K562 (cell line): ENCODE data around the gene CRAT. TPM values are rescaled to one million over a fixed set of nuclear protein-coding genes. Genes with fewer than 3 reads are reported as not detected.
A peak's percentile ranks its signal among the peaks of the same experiment; 100 is the strongest.

Experiments used
- ARID4B ChIP-seq: sonication (generic); formaldehyde crosslinking; IDR thresholded peaks from 2 replicates; pipeline ENCODE4 v1.8.0; 2022; ENCODE audit warnings: mild to moderate bottlenecking, missing genetic modification reagents
- DACH1 ChIP-seq: fragments of 450-650 bp; IDR thresholded peaks from 2 replicates; pipeline ENCODE4 v1.6.1; 2018; ENCODE audit not compliant: partially characterized antibody
- ETV5 ChIP-seq: sonication (generic); formaldehyde crosslinking; IDR thresholded peaks from 2 replicates; pipeline ENCODE4 v1.4.0; 2020; ENCODE audit warnings: low read depth, mild to moderate bottlenecking, missing genetic modification reagents
- HNRNPK ChIP-seq: fragments of 200-400 bp; formaldehyde crosslinking; IDR thresholded peaks from one replicate; pipeline ENCODE4 v1.6.1; 2018; ENCODE audit warnings: mild to moderate bottlenecking, low read depth, low read length; ENCODE audit not compliant: poor library complexity, severe bottlenecking
- HOXB6 ChIP-seq: fragments of 250-450 bp; sonication (Bioruptor Pico); IDR thresholded peaks from 2 replicates; pipeline ENCODE4 v1.5.1; 2022; ENCODE audit warnings: mild to moderate bottlenecking, borderline replicate concordance
- MYC ChIP-seq, 2 experiments: fragments of 250-450 bp in 1 of 2; sonication (Bioruptor Pico) in 1 of 2; IDR thresholded peaks; 2 replicates each; pipeline versions ENCODE4 v1.5.1 to v1.6.1; 2012 to 2021; ENCODE audit warnings: low read depth in 2 of 2, borderline replicate concordance in 1 of 2, improper control_type of control experiment in 1 of 2, low read length in 1 of 2, mild to moderate bottlenecking in 1 of 2, moderate library complexity in 1 of 2
- NR4A1 ChIP-seq, 2 experiments: fragments of 250-450 bp in 1 of 2; fragments of 450-650 bp in 1 of 2; sonication (Bioruptor Pico) in 1 of 2; IDR thresholded peaks; 2 replicates each; pipeline versions ENCODE4 v1.4.0 to v1.6.1; 2016 to 2020; ENCODE audit warnings: mild to moderate bottlenecking in 2 of 2, missing compliant biosample characterization in 1 of 2, missing genetic modification characterization in 1 of 2, moderate library complexity in 1 of 2
- POLR2A ChIP-seq: fragments of 450-650 bp; conservative IDR thresholded peaks from 2 replicates; pipeline ENCODE4 v1.6.1; 2016
- POLR2B ChIP-seq: fragments of 450-650 bp; IDR thresholded peaks from 2 replicates; pipeline ENCODE4 v1.6.1; 2018; ENCODE audit warnings: low read depth; ENCODE audit not compliant: partially characterized antibody
- RNF2 ChIP-seq: sonication (generic); IDR thresholded peaks from 2 replicates; pipeline ENCODE4 v1.6.1; 2016
- TAL1 ChIP-seq: fragments of 450-650 bp; IDR thresholded peaks from 2 replicates; pipeline ENCODE4 v1.6.1; 2016; ENCODE audit warnings: mild to moderate bottlenecking
- UBTF ChIP-seq, 2 experiments: IDR thresholded peaks; 2 replicates each; pipeline ENCODE4 v1.6.1; 2012; ENCODE audit warnings: improper control_type of control experiment in 2 of 2, low read depth in 2 of 2, low read length in 2 of 2, borderline replicate concordance in 1 of 2
- ZNF282 ChIP-seq: sonication (generic); formaldehyde crosslinking; IDR thresholded peaks from 2 replicates; pipeline ENCODE4 v1.8.1; 2023; ENCODE audit warnings: missing genetic modification reagents
- ZNF324 ChIP-seq: fragments of 250-450 bp; sonication (Bioruptor Pico); IDR thresholded peaks from 2 replicates; pipeline ENCODE4 v1.4.0; 2020; ENCODE audit warnings: mild to moderate bottlenecking
- ZNF551 ChIP-seq: fragments of 250-450 bp; sonication (Bioruptor Pico); IDR thresholded peaks from 2 replicates; pipeline ENCODE4 v1.5.0; 2021; ENCODE audit warnings: mild to moderate bottlenecking, moderate library complexity
- polyA plus RNA-seq, 8 experiments: library from polyadenylated mRNA; depleted of rRNA in 4 of 8; stranded (reverse) in 5 of 8; unstranded in 3 of 8; fragments of >200 nt; fragmentation: Nextera tagmentation in 2 of 8; fragmentation: Illumina TruSeq in 1 of 8; extraction: Ambion mirVana in 2 of 8; extraction: Trizol in 1 of 8; gene quantifications; 2 replicates each; pipeline versions ENCODE4 v1.2.1 to v1.2.3, GENCODE V29; 2011 to 2014; ENCODE audit warnings: inconsistent platforms in 1 of 8, missing spikeins in 1 of 8
- total RNA-seq, 7 experiments: library from RNA; depleted of rRNA in 6 of 7; stranded (reverse); fragments of >200 nt in 6 of 7; fragmentation: Illumina TruSeq in 2 of 7; extraction: Trizol in 2 of 7; gene quantifications; 2 replicates each; pipeline versions ENCODE4 v1.2.1 to v1.2.3, GENCODE V29; 2011 to 2021; ENCODE audit warnings: low replicate concordance in 1 of 7
- TF ChIP-seq, protein P1 (sequence below): fragments of 450-650 bp; formaldehyde crosslinking; IDR thresholded peaks from 2 replicates; pipeline ENCODE4 v1.4.0; 2022; ENCODE audit warnings: mild to moderate bottlenecking, moderate library complexity
- TF ChIP-seq, protein P2 (sequence below), 2 experiments: fragments of 450-650 bp; IDR thresholded peaks; 2 replicates each; pipeline ENCODE4 v1.6.1; 2016

Gene CRAT
- total and polyA plus RNA-seq, 9 of the 15 experiments (the other 6 are each of a cell fraction or from before 2014, with no cell fraction given), result 0.20 to 13.8 (median 5.4) TPM

GRCh38 chr9:129068990-129069861 is 41.4 kb downstream of the CRAT start (continued):
- TF ChIP-seq HOXB6, result no peak
- TF ChIP-seq ZNF324 (CRISPR knock-in tag), result no peak
- no peak for TF ChIP-seq POLR2A
- peak; percentile 66; the same call in 1 of the 2 replicates for TF ChIP-seq ZNF282 (CRISPR knock-in tag)
- no peak for TF ChIP-seq HNRNPK
- TF ChIP-seq ZNF551, result no peak
- TF ChIP-seq, protein P1, sequence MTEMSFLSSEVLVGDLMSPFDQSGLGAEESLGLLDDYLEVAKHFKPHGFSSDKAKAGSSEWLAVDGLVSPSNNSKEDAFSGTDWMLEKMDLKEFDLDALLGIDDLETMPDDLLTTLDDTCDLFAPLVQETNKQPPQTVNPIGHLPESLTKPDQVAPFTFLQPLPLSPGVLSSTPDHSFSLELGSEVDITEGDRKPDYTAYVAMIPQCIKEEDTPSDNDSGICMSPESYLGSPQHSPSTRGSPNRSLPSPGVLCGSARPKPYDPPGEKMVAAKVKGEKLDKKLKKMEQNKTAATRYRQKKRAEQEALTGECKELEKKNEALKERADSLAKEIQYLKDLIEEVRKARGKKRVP (CRISPR knock-in tag), result peak; percentile 71; the same call in 1 of the 2 replicates
- no peak for TF ChIP-seq UBTF (IDR thresholded peaks at IDR 0.05; ENCODE audit: borderline replicate concordance in 1 of 2, low read depth in 2 of 2, low read length in 2 of 2)
- TF ChIP-seq, protein P2, sequence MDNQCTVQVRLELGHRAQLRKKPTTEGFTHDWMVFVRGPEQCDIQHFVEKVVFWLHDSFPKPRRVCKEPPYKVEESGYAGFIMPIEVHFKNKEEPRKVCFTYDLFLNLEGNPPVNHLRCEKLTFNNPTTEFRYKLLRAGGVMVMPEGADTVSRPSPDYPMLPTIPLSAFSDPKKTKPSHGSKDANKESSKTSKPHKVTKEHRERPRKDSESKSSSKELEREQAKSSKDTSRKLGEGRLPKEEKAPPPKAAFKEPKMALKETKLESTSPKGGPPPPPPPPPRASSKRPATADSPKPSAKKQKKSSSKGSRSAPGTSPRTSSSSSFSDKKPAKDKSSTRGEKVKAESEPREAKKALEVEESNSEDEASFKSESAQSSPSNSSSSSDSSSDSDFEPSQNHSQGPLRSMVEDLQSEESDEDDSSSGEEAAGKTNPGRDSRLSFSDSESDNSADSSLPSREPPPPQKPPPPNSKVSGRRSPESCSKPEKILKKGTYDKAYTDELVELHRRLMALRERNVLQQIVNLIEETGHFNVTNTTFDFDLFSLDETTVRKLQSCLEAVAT (IDR thresholded peaks at IDR 0.05), result peak; percentile 26 to 98; a peak in 2 of 4 replicates
- TF ChIP-seq TAL1, result peak; percentile 99
- TF ChIP-seq ARID4B (CRISPR knock-in tag), result peak; percentile 85
- peak; percentile 56 for TF ChIP-seq DACH1
- peak; percentile 99 for TF ChIP-seq MYC (IDR thresholded peaks at IDR 0.05; ENCODE audit: low read depth, low read length)
- TF ChIP-seq MYC (CRISPR knock-in tag; IDR thresholded peaks at IDR 0.05; ENCODE audit: borderline replicate concordance, low read depth), result peak; percentile 75; the same call in 1 of the 2 replicates
- no peak for TF ChIP-seq POLR2B
- TF ChIP-seq ETV5 (CRISPR knock-in tag), result no peak
- peak; percentile 99 for TF ChIP-seq RNF2
- TF ChIP-seq NR4A1 (CRISPR knock-in tag; IDR thresholded peaks at IDR 0.05), result peak; percentile 37; the same call in 1 of the 2 replicates
- peak; percentile 79; the same call in 1 of the 2 replicates for TF ChIP-seq NR4A1 (tag; IDR thresholded peaks at IDR 0.05)
